Activated CD4-positive, alpha-beta T cell treated with anti-CD3 and anti-CD28 coated beads for 1 hour (primary cell): ENCODE data around the gene DSCAML1.
"Not testable (repeated sequence)": the region's sequence is repeated elsewhere in the genome, so short reads cannot be mapped to it uniquely, and the experiment has no call there.

ENCODE experiments used
- DNase-seq: peaks from one replicate; pipeline ENCODE4 v3.0.0-alpha.2; 2020

The DSCAML1 gene

DNA sequence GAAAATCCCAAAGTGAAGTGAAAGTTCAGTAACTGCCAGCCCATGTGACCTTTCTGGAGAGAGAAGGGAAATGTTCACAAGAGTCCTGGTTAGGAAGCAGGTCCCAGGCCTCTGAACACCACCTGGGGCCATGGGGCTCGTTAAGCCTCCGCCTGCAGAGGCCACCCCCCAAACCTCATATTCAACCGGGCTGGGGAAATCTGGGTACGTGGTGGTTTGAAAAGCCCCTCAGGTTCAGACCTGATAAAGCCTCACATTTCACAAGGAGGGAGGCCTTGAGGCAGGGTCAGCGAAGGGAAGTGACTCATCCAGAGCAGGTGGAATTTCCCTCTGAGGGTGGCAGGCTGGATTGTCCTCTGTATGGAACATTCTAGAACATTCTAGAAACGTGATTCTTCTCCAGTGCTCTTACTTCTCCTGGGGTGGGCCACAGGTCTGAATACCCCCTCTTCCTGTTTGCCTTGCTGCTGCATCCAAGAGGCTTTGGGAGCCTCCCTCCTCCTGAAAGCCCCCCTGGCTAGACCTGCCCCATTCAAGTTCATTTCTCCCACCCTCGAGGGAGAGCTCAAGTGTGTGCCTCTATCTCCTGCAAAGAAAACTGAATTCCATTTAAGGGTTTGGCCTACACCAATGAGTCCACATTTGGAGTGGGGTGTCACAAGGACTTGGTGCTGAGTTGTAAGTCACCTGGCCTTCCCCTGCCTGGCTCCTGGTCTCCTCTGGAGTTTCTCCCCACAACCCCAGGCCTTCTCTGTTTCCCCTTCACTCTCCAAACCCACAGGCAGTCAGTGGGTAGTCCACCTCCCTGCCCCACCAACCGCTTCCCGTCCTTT, 21.2 kb upstream of the DSCAML1 start:
- DNase-seq = no peak

DNA sequence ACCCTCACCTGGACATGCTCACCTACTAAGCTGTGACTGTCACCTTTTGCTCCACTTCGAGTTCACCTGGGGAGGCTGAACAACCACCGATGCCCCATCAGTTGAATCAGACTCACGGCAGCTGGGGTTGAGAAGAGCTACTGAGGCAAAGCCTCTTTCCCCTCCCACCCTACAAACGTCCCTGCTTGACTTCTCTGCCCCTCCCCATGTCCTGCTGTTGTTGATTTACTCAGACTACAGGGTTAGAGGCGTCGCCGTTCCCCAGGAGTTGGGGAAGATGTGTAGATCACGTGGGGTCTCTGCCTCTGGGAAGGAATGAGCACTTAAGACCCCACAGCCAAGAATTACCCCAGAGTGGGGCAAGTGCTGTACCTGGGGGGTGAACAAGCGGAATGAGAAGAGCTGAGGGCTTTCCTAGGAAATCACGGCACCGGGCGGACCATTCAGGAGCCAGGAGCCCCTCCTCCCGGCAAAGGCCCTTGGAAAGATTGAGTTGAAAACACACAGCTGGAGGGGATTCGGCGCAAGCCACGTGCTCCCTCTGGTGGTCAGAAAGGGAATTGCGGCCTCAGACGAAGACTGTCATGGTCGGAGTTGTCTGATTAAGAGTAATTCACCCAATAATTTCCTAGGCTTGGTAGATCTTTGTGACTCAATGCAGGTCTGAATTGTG, 20.5 kb upstream of the DSCAML1 start:
- DNase-seq = peak; percentile 78

DNA sequence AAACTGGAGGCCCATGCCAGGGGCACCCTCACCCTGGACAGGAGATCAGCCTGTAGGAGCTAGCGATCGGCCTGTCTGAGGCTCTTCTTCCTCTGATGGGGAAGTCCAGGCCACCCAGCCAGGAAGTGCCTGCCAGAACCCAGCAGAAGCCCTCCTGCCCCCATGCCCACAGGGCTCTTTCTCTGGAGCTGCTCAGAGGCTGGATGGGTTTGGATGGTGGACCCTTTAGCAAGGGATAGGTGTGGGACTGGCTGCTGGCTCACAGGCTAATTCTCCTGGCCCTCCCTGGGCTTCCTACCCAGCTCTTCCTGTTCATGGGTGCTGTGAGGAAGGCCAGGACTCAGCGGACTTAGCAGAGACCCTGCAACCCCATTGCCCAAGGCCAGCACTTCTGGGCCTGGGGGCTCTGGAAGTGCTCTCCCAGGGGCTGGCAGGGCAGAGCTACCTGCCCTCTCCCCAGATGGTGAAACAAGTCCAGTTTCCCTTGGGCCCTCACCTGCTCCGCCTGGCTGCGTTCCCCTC, 19.9 kb upstream of the DSCAML1 start:
- DNase-seq = no peak

DNA sequence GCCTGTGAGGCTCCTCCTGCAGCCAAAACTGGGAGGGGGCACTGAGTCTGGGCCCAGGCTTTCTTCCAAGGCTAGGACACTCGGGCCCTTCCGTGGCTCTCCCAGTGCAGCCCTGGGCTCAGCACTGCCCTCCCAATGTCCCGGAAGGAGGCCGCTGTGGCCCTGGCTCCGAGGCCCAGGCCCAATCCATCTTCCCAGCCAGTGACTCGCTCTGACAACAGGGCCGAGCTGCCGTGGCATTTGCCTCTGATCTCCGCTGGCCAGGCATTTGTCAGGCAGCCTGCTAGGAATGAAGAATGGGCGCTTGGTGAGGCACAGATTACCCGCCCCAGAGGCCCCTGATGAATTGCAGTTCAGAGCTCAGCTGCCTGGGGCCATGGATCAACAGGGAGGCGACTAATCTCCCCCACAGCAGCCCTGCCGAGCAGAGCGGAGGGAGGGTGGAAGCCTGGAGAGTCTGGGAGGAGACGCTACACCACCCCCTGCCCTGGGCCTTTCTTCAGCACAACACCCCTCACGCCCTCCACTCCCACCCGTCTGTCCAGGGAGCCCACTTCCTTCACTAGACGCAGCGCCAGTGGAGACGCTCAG, 19.2 kb upstream of the DSCAML1 start:
- no peak for DNase-seq

DNA sequence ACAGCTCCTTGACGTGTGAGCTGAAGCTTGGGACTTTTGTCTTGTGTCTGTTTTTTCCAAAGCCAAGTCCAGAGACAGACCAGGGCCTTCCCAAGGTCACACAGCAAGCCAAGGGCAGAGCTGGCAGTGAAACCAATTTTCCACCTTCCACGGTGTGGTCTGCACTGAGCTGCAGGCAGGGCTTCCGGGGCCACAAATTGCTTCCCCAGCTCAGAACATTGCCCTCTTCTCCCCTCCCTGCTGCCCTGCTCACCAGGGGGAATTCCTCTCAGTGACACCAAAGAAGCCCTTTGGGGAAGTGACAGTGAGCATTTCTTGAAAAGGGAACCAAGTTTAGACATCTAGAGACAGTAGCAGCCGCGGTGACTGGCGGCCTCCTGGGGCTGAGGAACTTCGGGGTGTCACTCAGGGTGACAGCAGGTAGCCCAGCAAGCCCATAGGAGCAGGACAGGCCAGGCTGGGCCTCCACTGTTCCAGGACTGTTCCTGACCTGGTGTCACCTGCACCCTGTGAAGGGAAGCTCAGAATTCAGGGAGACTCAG, 18.3 kb upstream of the DSCAML1 start:
- peak; percentile 55 for DNase-seq

DNA sequence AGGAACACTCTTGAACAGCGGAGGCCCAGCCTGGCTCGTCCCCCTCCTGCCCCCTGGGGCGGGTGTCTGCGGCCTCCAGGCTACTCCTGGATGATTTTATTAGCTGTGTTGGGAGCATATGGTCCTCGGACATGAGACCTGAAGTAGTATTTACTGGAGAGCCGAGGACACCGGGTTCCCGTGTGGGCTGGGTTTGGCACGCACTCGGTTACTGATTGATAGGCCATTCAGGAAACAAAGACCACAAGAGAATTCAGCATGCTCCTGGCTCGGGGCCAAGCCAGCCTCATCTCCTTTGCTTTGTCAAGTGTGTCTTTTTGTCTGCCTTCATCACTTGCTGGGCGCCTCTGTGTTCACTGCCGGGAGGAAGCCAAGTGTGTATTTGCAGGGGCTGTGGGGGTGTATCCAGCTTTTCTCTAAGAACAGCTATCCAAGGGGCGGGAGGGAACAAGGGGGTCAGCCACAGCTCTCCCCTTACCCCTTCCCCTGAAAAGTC, 17.8 kb upstream of the DSCAML1 start:
- peak; percentile 70 for DNase-seq

DNA sequence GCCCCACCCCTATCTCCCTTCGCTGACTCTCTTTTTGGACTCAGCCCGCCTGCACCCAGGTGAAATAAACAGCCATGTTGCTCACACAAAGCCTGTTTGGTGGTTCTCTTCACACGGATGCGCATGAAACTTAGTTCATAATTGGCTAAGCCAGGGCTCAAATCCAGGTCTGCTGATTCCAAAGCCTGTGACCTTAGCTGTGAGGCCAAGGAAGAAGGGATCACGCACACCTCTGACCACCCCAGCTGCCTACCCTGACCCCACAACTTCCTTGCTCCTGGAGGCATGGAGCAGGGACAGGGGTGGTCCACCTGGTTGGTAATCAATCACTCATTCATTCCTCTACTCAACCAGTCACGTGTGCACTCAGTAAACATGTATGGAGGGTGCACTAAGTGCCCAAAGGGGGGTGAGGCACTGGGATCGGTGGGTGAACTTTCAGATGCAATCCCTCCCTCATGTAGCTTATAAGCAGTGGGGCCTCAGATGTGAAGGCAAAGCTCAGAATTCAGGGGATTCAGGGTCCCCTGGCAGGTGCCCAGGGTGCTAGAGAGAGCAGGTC, 17.3 kb upstream of the DSCAML1 start:
- DNase-seq = no peak

DNA sequence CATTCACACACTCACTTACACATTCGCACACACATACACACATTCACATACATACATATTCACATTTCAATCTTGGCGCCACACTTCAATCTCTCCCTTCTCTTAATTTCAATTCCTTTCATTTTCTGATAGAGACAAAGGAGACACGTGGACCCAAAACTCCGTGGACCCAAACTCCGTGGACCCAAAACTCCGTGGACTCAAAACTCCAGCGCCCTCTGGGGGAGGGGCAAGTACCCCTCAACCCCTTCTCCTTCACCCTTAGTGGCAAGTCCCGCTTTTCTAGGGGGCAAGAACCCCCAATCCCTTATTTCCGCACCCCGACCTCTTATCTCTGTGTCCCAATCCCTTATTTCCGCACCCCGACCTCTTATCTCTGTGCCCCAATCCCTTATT, 13.0 kb upstream of the DSCAML1 start:
- not testable (repeated sequence) for DNase-seq

DNA sequence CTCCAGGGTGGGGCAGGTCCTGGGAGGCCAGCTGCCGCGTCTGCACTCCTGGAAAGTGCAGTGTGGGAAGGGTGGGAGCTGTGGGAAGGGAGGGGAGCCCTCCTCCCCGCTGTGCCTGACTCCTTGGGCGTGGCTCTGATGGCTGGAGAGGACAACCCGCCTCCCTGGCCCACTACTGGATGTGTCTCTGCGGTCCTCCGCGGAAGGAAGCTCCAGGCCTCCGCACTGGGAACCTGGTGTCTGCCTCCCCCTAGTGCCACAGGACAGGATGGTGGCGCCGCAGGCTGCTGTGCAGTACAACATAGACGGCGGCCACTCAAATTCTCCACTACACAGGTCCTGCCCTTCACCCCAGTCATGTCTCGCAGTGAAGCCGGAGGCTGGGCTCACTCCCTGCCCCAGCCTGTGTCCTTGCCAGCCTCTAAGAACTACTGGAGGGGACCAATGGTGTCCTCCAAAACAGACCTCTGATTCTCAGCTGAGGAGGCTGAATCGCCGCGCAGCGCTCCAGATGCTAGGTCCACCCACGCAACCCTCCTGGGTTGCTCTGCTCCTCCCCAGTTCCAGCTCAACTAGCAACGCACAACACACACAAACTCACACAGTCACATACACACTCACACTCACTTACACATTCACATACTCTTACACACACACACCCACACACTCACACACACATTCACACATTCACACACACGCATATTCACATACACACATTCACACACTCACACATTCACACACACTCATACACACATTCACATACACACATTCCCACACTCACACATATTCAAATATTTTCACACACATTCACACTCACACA, 12.4 kb upstream of the DSCAML1 start:
- no peak for DNase-seq

DNA sequence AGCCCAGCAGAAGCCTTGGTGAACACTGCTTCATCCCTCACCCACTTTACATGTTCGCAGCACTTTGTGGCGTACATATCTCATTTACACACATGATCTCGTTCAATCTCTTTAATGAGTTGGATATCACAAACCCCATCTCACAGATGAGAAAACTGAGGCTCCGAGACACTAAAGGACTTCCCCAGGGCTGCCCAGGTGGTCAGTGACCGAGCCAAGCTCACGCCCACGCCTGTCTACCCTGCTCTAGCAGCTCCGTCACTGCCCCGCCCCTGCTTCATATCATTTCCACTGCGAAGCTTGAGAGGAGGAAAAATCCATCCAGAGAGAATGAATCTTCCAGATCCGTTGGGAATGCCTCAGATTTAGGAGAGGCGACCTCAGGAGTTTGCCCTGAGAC, 11.8 kb upstream of the DSCAML1 start:
- DNase-seq = no peak

DNA sequence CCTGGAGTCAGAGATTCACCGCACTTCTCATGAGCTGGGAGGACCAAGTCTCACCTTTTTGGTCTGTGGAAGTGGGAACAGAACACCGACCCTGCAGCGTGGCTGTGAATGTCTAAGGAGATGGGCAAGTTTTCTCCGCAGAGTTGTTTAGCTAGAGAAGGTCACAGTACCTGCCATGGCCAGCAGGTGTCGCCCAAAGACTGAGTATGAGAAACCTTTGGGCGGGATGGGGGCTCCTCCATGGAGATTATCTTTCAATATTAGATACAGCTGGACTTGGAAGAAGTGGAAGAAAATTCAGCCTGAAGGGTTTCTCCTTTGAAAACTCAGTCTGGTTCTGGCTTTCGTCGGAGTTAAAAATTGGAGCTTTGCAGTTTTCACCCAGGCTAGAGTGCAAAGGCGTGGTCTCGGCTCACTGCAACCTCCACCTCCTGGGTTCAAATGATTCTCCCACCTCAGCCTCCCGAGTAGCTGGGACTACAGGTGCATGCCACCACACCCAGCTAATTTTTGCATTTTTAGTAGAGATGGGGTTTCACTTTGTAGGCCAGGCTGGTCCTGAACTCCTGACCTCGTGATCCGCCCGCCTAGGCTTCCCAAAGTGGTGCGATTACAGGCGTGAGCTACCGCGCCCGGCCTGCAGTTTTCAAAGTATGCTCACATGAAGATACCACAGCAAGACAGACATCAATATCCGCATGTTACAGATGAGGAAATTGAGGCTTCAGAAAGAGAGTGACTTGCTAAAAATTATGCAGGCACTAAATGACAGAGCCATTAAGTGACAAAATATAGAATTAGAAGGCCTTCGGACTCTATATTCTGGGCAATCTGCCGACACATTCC, 10.7 kb upstream of the DSCAML1 start:
- peak; percentile 66 for DNase-seq

DNA sequence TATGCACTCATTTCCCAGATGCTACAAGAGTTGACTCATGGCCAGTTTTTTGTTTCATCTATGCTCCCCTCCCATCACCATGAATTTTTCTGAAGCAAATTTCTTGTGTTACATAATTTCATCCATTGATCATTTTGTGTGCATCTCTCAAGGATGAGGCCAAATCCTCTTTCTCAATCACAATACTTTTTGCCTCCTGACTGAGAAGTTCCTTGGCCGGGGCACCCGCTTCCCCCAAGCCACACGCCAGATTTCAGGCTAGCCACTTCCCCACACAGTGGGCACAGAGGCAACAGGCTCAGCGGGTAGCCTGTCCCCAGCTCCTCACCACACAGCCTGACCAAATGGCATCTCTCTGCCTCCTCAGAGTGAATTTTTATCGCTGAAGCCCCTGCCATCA, 9.8 kb upstream of the DSCAML1 start:
- DNase-seq = no peak

DNA sequence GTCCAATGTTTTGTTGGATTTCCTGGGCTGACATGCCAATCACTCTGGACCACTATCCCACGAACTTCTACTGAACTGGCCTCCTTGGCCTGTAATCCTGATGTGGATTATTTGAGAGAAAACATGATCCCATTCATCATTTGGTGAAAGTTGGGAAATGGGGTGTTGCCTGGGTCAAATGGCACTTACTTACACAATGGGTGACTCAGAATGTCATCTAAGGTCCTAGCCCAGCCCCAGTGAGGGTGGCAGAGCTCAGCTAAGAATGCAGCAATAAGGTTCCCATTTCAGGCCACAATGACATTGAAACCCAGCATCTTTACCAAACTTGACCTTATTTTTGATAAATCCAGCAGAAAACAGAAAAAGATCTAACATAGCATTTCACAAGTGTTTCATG, 8.0 kb upstream of the DSCAML1 start:
- DNase-seq = no peak

DNA sequence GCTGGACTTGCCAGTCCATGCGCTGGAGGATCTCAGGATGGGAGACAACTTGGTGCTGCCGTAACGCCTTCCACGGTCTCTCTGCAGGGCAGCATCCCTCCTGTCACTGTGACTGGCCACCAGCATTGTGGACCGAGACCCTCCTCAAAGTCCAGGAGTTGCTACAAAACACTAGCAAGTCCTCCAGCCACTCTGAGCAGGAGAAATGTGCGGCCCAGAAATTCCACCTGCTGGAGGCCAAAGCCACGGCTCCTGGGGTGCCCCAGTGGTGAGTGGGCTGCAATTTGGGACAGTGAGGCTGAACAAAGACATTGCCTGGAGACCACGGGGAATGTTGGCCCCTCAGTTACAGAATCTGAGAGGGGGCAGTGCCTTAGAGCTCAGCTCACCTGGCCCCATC, 6.9 kb upstream of the DSCAML1 start:
- DNase-seq = no peak

DNA sequence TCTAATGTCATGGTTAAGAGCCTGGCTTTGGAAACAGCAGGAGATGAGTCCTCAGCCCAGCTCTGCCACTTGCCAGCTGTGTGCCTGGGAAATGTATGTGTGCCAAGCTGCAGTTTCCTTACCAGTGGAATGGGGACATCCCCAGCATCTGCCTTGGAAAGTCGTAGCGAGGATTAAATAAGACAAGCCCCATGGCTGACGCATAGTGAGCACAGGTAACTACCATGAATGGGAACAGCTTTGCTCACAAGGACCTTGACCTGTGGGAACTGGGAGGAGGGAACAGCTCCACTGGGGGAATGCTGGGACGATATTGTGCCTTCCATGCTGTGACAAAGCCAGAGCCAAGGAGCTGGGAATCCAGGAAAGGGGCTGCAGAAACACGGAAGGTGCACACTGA, 2.6 kb upstream of the DSCAML1 start:
- no peak for DNase-seq

DNA sequence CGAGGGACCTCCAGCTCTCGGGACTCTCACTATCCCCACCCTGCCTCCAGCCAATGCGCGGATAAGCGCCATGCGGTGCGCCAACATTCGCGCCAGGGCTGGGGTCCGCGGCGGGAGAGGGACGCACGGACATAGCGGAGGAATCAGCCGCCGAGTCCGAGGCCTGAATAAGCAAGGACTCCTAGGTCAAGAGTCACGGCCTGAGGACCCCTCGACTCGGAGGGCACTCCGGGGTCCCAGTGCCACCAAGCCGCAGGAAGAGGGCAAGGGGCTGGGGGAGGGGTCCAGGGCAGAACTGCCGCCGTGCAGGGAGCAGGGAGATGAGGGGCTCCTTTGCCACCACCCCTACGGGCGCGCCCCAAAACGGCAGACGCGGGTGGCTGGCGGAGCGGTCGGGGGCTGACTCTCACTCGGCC, 552 bp downstream of the DSCAML1 start:
- no peak for DNase-seq

DNA sequence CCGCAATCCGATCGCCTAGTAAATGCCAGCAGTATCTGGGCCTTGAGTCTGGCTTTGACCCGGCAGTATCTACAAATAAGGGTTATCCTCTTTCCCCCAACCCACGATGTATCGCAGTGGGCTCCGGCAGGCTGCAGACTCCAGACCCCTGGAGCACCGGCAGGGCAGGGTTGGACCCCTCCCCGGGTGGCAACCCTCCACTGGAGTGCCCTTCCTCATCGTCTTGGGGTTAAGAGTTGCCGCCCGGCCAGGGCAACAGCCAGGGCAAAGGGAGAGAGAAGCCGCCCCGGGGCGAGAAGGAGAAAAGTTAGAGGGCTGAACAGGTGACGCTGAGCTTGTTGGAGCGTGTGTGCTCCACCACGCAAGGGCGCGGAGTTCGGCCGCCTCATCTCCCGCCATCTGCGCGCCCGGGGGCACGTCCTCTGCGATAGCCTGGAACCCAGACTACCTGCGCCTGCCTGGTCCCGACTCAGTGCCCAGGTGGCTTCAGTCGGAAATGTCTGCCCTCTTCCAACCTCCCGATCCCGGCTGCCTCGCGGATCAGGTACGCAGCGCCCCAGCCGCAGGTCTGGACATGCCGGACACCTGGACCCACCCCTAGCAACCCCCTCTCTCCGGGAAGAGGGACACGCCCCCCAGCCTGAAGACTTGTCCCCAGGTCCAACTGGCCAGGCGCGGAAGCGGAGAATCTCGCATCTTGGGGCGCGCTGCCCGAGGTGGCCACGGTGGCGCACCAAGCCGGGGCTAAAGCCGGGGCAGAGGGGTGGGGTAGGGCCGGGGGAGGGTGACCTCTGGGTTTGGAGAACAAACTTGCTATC, 1.2 kb downstream of the DSCAML1 start:
- DNase-seq = no peak

DNA sequence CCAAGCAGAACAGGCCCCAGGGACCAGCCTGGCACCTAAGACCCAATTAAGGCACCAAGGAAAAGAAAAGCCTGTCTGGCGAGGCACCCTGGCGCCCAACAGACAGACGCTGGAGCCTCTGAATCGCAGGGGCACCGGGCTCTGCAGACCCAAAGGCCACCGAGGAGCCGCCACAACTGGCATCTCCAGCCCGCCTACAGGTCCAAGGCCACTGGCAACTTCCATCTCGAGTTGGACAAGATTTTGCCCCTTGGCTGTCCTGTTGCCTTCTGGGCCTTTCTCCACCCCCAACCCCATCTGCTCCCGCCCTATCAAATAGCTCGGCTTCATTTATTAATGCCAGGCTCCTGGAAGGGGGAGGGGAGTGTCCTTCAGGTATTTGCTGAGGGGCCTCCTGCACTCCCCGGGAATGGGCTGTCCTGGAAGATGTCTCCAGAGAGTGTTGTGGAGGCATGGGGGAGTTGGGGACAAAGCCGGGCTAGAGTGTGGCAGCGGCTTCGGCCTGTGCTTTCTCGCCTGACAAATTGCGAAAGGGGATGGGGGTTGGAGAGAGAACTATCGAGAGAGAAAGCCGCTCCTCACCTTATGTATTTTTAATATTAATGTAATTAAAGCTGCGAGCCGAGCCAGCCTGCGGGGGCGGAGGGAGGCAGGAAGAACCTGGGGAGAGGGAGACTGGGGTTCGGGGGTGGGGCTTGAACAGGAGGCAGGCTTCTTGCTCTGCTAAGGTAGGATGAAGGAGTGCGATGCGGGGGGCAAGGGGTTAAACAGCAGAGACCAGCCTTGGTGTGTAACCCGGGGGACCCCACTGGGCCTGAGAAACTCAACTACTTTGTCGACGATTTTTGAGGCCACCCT, 2.0 kb downstream of the DSCAML1 start:
- no peak for DNase-seq

DNA sequence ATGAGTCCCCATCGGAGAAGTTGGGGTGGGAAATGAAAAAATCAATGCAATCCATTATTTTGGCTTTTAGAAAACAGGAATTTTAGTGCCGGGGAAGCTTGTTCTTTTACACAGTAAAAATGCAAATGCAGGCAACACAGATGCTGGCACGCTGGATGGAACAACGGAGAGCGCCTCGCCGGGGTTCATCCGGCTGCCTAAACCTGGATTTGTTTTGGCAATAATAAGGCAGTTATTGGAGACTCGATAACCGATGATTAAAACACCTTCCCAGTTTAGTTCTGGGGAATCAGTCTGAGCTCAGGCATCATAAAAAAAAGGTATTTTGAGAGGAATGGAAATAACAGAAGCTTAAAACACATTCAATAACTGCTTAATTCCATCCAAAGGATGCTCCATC, 2.9 kb downstream of the DSCAML1 start:
- DNase-seq = no peak
